HepG2 (cell line): ENCODE measurements around the gene SHISAL1.

Experiments
- ATF4 ChIP-seq, 2 experiments: fragments of 450-650 bp in 1 of 2; sonication (generic) in 1 of 2; formaldehyde crosslinking; IDR thresholded peaks; 2 replicates each; pipeline versions ENCODE4 v1.5.0 to v1.8.0; 2020 to 2022; ENCODE audit warnings: mild to moderate bottlenecking in 1 of 2, missing genetic modification reagents in 1 of 2
- CEBPB ChIP-seq: IDR thresholded peaks from 2 replicates; pipeline ENCODE4 v1.6.1; 2011; ENCODE audit warnings: low read depth, low read length, improper control_type of control experiment, borderline replicate concordance
- CEBPZ ChIP-seq: IDR thresholded peaks from 2 replicates; pipeline ENCODE4 v1.6.1; 2012; ENCODE audit warnings: low read length, improper control_type of control experiment
- CTCF ChIP-seq: sonication (generic); formaldehyde crosslinking; IDR thresholded peaks from 2 replicates; pipeline ENCODE4 v1.5.0; 2020; ENCODE audit warnings: mild to moderate bottlenecking, missing genetic modification reagents, moderate library complexity
- KLF6 ChIP-seq: IDR thresholded peaks from 2 replicates; pipeline ENCODE4 v1.8.0; 2016; ENCODE audit warnings: missing biosample characterization, missing genetic modification reagents
- MXD4 ChIP-seq: IDR thresholded peaks from 2 replicates; pipeline ENCODE4 v1.6.1; 2016; ENCODE audit warnings: mild to moderate bottlenecking, missing biosample characterization, missing genetic modification reagents
- SIN3A ChIP-seq: IDR thresholded peaks from 2 replicates; pipeline ENCODE4 v1.6.1; 2011; ENCODE audit warnings: low read depth, mild to moderate bottlenecking, control low read depth, low read length, borderline replicate concordance
- TARDBP ChIP-seq: sonication (generic); formaldehyde crosslinking; IDR thresholded peaks from 2 replicates; pipeline ENCODE4 v1.8.0; 2022; ENCODE audit warnings: mild to moderate bottlenecking, missing genetic modification reagents
- TP53 ChIP-seq: sonication (generic); formaldehyde crosslinking; conservative IDR thresholded peaks from 2 replicates; pipeline ENCODE4 v1.4.0; 2020; ENCODE audit warnings: missing genetic modification reagents
- ZBTB2 ChIP-seq: sonication (generic); formaldehyde crosslinking; IDR thresholded peaks from 2 replicates; pipeline ENCODE4 v1.8.0; 2022; ENCODE audit warnings: low read depth, missing genetic modification reagents
- ZBTB26 ChIP-seq: IDR thresholded peaks from 2 replicates; pipeline ENCODE4 v1.6.1; 2016; ENCODE audit warnings: missing compliant biosample characterization, missing genetic modification reagents, borderline replicate concordance
- ZFP36 ChIP-seq: fragments of 150-350 bp; IDR thresholded peaks from 2 replicates; pipeline ENCODE4 v1.6.1; 2018; ENCODE audit warnings: borderline replicate concordance, low read length, low read depth; ENCODE audit not compliant: partially characterized antibody
- ZNF510 ChIP-seq: sonication (generic); formaldehyde crosslinking; IDR thresholded peaks from 2 replicates; pipeline ENCODE4 v1.4.0; 2020; ENCODE audit warnings: low read depth, mild to moderate bottlenecking, missing genetic modification reagents
- ZNF619 ChIP-seq: sonication (generic); formaldehyde crosslinking; IDR thresholded peaks from 2 replicates; pipeline ENCODE4 v1.4.0; 2020; ENCODE audit warnings: mild to moderate bottlenecking, missing genetic modification reagents

GRCh38 chr22:44218071-44218470 lies 94.7 kb downstream of the SHISAL1 start:
- TF ChIP-seq MXD4 (CRISPR knock-in tag) (no peak), ZBTB26 (no peak), CTCF (no peak), ATF4 (CRISPR knock-in tag; IDR thresholded peaks at IDR 0.05) (no peak), ZFP36 (no peak), SIN3A (no peak), CEBPZ (no peak), CEBPB (no peak), KLF6 (CRISPR knock-in tag) (no peak), ZNF510 (no peak), TARDBP (CRISPR knock-in tag) (no peak), TP53 (CRISPR knock-in tag) (no peak), ZNF619 (CRISPR knock-in tag) (no peak), ZBTB2 (CRISPR knock-in tag) (no peak)
